Measurements from ENCODE around the gene KRCC1.
"Not testable (repeated sequence)": the region's sequence is repeated elsewhere in the genome, so short reads cannot be mapped to it uniquely, and the experiment has no call there.

KRCC1 gene

DNA sequence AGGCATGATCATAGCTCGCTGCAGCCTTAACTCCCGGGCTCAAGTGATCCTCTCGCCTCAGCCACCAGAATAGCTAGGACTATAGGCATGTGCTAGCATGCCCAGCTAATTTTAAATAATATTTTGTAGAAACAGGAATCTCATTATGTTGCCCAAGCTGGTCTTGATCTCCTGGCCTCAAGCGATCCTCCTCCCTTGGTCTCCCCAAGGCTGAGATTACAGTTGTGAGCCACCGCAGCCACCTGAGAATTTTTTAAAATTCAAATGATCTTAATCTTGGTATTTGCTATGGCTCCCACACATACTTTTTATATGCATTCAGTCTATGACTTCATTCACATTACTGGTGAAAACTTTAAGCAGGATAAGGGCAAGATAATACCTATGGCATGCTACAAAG, 13.1 kb downstream of the KRCC1 start:
- no peak for DNase-seq (ENCODE audit: low read depth, low spot score)

DNA sequence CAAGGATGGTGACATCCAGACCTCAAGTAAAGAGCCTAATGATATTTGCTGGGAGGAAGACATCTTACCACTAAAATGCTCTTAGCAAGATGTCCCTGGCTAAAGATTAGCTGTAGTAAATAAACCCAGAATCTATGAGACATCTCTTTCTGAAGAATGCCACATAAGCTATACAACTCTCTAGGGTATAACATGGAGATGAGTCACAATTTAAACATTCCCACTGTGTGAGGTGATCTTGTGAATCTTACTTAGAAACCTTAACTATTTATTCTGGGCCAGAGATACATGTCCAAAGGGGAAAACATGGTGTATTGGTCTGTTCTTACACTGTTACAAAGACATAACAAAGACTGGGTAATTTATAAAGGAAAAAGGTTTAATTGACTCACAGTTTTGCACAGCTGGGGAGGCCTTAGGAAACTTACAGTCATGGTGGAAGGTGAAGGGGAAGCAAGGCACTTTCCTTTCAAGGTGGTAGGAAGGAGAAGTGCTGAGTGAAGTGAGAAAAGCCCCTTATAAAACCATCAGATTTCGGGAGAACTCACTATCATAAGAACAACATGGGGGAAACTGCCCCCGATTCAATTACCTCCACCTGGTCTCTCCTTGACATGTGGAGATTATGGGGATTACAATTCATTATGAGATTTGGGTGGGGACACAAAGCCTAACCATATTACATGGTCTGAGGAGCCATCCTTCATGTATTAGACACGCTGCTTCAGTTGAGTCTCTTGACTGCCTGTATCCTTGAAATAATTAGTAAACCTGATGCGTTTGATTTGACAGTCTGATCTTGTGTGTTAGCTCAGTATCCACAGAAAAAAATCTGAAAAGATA, 17.1 kb downstream of the KRCC1 start:
- DNase-seq (ENCODE audit: low read depth, low spot score) = no peak

DNA sequence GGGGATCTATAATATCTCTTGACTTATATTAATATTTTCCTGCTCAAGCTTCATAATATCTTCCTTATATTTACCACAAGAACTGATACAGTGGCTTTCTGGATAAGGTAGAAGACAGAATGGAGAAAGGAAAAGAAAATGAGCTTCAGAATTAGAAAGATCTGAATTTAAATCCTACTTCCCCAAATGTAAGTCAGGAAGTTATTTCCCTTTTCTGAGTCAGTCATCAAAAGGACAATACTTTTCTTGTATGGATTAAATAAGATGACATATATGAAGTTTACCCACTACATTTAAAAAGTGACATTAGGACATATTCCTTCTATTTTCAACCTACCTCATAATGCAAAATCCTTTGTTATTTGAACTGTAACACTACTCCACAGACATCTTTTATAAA, 19.0 kb downstream of the KRCC1 start:
- no peak for DNase-seq (ENCODE audit: low read depth, low spot score)

DNA sequence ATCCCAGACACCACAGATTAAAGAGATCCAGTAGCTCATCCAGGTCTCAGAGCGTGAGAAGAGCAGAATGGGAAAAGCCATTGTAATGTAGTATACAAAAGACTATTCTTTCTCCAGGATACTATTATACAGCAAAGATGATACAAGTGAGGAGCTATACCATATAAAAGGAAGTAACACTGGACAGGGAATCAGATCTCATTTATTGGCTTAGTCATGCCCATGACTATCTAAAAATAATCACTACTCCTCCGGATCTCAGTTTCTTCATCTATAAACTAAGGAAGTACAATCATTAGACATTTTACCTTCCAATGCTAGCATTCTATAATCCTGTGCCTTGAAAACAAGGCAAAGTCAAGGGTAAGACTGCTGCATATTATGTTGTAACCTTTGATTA, 19.4 kb downstream of the KRCC1 start:
- DNase-seq (ENCODE audit: low read depth, low spot score) = no peak

GRCh38 chr2:88032070-88032702, 23.4 kb downstream of the KRCC1 start:
- no peak for DNase-seq (ENCODE audit: low read depth, low spot score)

GRCh38 chr2:88028931-88029330, 26.7 kb downstream of the KRCC1 start:
- DNase-seq (ENCODE audit: low read depth, low spot score) = no peak

GRCh38 chr2:88027697-88028389, 27.7 kb downstream of the KRCC1 start:
- no peak for DNase-seq (ENCODE audit: low read depth, low spot score)

GRCh38 chr2:88024509-88024908, 31.1 kb downstream of the KRCC1 start:
- DNase-seq (ENCODE audit: low read depth, low spot score) = no peak

- no peak for DNase-seq (ENCODE audit: low read depth, low spot score)
These were observed 33.0 kb downstream of the KRCC1 start for GRCh38 chr2:88022669-88022921.

GRCh38 chr2:88019985-88020384, 35.6 kb downstream of the KRCC1 start:
- DNase-seq (ENCODE audit: low read depth, low spot score) = no peak

GRCh38 chr2:88018909-88019308, 36.7 kb downstream of the KRCC1 start:
- no peak for DNase-seq (ENCODE audit: low read depth, low spot score)

GRCh38 chr2:88018077-88018805, 37.3 kb downstream of the KRCC1 start:
- DNase-seq (ENCODE audit: low read depth, low spot score) = not testable (repeated sequence)

DNA sequence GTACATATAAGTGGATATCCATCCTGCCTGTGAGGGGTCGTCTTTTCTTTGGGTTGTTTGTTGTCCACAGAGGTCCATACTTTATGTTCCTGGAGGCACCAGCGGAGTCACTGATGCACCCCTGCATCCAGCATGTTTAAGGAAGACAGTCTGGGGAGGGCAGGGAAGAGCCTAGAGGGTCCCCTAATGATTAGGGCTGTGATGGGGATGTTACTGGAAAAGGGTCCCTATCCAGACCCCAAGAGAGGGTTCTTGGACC, 37.9 kb downstream of the KRCC1 start:
- DNase-seq (ENCODE audit: low read depth, low spot score) = not testable (repeated sequence)

GRCh38 chr2:88016960-88017779, 38.4 kb downstream of the KRCC1 start:
- DNase-seq (ENCODE audit: low read depth, low spot score) = peak; percentile 40

DNA sequence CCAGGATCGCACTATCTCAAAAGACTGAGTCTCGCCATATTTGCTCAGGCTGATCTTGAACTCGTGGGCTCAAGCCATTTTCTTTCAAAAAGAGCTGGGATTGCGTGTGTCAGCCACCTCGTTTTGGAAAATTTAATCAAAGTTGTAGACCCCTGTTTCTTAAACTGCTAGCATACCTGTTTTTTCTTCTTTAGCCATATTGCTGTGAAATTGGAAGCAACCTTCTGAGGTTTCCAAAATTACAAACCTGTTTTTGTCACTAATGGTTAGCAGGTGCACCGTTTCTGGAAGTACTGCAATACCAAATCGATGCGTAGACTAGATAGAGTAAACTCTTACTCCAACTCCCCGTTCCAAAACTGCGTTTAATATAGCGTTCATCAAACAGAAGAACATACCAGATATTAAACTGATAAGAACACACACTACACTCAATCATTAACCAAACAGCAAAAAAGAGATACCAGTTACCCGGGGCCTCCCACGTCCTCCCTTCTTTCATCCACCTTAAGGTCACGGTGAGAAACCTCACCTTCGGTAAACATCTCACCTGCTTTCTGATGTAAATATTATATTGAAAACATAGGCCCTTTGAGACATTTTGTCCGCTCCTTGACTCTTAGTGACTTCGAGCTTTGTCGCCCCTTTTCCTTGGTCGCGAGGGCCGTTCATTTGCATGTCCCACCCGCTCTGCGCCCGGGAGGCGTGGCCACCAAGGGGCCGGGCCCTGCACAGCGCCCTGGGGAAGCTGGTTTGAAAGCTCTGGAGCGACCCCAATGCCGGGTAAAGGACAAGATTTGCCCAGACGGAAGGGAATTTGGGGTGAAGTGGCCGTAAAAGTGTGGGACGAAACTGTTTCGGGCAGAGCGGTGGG, 39.3 kb downstream of the KRCC1 start, which contains the start of gene RNU2-63P:
RNU2-63P (minus strand) TSS at position 462 of the 874 bp plus-strand sequence.
- DNase-seq (ENCODE audit: low read depth, low spot score) = peak; percentile 50

GRCh38 chr2:88011011-88011410, 44.6 kb downstream of the KRCC1 start:
- no peak for DNase-seq (ENCODE audit: low read depth, low spot score)

DNA sequence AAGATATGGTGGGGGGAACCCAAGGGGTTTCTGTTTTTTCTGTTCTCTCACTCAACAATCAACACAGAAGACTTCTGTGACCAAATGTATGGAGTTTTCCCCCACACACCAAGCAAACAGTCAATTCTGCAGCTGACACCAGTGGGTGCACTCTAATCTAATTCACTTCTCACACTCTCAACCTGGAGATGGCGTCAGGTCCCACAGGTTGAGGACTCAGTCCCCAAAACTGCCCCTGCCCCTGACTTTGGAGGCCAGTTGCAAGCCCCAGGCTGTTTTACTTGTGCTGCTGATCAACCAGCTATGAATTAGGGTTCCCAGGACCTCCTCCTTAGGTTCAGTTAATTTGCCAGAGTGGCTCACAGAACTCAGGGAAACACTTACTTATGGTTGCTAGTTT, 45.4 kb downstream of the KRCC1 start:
- DNase-seq (ENCODE audit: low read depth, low spot score) = no peak

- no peak for DNase-seq (ENCODE audit: low read depth, low spot score)
These were observed 48.6 kb downstream of the KRCC1 start for GRCh38 chr2:88006912-88007439.

- DNase-seq (ENCODE audit: low read depth, low spot score) = no peak
These were observed 49.8 kb downstream of the KRCC1 start for GRCh38 chr2:88005776-88006175.

DNA sequence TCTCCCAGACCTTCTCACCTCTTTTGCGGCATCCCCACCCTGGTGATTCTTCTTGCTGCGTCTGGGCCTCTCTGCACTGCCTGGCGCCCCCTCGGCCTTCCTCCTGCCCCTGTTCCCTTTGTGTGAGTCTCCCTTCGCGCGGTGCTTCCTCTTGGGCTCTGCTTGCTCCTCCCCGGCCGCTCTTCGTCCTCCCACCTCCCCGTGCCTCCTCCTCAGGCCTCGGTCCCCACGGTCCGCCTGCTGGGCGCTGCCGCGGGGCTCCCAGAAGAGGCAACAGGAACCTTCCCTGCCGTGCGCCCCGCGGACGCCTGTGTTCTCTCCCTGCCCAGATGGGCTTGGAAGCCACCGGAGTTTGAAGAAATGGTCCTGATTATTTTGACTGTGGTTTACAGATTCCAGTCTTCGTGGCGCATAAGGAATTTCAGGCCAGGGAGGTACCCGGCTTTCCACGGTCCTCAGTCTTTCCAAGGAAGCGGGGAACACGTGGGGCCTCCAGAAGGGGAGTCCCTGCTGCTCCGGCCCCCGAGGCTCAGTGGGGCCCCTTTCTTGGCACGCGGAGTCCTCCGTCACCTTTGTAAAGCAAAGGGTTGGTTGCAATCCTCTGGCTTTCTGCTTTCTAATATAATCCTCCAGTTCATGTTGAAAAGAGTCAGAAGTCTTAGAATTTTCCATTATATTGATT, 52.4 kb downstream of the KRCC1 start:
- no peak for DNase-seq (ENCODE audit: low read depth, low spot score)
